Colonic mucosa (tissue), 4 donors: ENCODE measurements around the gene OR6K3. TPM values are rescaled to one million over a fixed set of nuclear protein-coding genes. Genes with fewer than 3 reads are reported as not detected.

Experiments used
- DNase-seq: peaks from one replicate; pipeline ENCODE4 v3.0.0-alpha.2; 2020
- H3K27ac ChIP-seq: fragments of 200-600 bp; one replicate; pipeline ENCODE4 v1.8.0; 2021
- H3K27me3 ChIP-seq: fragments of 200-600 bp; one replicate; pipeline ENCODE4 v1.8.0; 2021
- H3K36me3 ChIP-seq: fragments of 200-600 bp; one replicate; pipeline ENCODE4 v1.8.0; 2021
- H3K4me1 ChIP-seq: fragments of 200-600 bp; one replicate; pipeline ENCODE4 v1.8.0; 2021; ENCODE audit warnings: mild to moderate bottlenecking
- H3K4me3 ChIP-seq: fragments of 200-600 bp; one replicate; pipeline ENCODE4 v1.8.0; 2021
- H3K9ac ChIP-seq, 2 donors: one replicate each; pipeline ENCODE4 v1.7.0; 2013; ENCODE audit warnings: control low read depth in 2 of 2, low read depth in 2 of 2, low read length in 2 of 2
- H3K9me3 ChIP-seq: fragments of 200-600 bp; one replicate; pipeline ENCODE4 v1.8.0; 2021
- intact Hi-C: fragments of 100-400 bp; cut with DNase I; formaldehyde crosslinking; loops from one replicate; pipeline ENCODE4 v1.14.1; 2022
- total RNA-seq, 2 donors: library from RNA; stranded (reverse); fragmentation: NEBNext Ultra II Directional in 1 of 2; extraction: Animal tissue kit (Norgen Biotek cat#: 25700) in 1 of 2; gene quantifications; one replicate each; pipeline ENCODE4 v1.2.1, GENCODE V29; 2021
- TF ChIP-seq, protein P1 (sequence below): fragments of 200-600 bp; IDR thresholded peaks from one replicate; pipeline ENCODE4 v1.8.0; 2022; ENCODE audit warnings: antibody characterized with exemption, mild to moderate bottlenecking
- donor health status: healthy.
- donor health status: DM: no; HTN: no; CAD: no.
- donor health status: DM: no; HTN: no; CAD: no.

The OR6K3 gene
- total RNA-seq, 2 donors from 2014 or later: not detected

DNA sequence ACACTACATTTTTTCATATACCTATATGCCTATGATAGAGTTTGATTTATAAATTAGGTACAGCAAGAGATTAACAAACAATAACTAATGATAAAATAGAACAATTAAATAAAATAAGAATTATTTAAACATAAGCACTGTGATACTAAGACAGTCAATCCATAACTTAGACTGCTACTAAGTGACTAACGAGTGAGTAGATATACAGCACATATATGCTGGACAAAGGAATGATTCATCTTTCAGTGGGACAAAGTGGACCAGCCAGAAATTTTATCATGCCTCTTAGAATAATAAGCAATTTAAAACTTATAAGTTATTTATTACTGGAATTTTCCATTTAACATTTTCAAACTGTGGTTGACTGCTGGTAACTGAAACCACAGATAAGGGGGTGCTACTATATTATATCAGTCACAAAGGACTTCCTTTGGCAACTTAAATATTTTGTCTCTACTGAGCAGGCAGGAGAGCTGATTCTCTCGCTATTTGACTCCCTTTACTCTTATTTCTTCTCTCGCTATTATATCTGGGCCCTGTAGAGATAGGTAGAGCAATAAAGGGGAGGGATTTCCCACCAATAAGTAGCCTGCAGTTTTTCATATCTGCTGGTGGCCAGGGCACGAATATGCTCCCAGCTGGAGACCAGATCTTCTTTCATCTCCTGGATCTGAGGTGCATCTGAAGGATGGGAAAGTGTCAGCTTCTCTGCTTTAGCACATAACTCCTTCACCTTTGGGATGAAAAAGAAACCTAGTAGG lies 44.8 kb downstream of the OR6K3 start:
- Histone ChIP-seq H3K27ac (no peak overlapping the region), H3K9ac (no peak overlapping the region), H3K4me1 (no peaks in the 10 kb centered on the region), H3K27me3 (no peaks in the 10 kb centered on the region), H3K9me3 (no peaks in the 10 kb centered on the region), H3K36me3 (no peaks in the 10 kb centered on the region), H3K4me3 (no peak overlapping the region)
- no peak for DNase-seq
- TF ChIP-seq, protein P1, sequence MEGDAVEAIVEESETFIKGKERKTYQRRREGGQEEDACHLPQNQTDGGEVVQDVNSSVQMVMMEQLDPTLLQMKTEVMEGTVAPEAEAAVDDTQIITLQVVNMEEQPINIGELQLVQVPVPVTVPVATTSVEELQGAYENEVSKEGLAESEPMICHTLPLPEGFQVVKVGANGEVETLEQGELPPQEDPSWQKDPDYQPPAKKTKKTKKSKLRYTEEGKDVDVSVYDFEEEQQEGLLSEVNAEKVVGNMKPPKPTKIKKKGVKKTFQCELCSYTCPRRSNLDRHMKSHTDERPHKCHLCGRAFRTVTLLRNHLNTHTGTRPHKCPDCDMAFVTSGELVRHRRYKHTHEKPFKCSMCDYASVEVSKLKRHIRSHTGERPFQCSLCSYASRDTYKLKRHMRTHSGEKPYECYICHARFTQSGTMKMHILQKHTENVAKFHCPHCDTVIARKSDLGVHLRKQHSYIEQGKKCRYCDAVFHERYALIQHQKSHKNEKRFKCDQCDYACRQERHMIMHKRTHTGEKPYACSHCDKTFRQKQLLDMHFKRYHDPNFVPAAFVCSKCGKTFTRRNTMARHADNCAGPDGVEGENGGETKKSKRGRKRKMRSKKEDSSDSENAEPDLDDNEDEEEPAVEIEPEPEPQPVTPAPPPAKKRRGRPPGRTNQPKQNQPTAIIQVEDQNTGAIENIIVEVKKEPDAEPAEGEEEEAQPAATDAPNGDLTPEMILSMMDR: no peak
- intact Hi-C loops: no loop called here

DNA sequence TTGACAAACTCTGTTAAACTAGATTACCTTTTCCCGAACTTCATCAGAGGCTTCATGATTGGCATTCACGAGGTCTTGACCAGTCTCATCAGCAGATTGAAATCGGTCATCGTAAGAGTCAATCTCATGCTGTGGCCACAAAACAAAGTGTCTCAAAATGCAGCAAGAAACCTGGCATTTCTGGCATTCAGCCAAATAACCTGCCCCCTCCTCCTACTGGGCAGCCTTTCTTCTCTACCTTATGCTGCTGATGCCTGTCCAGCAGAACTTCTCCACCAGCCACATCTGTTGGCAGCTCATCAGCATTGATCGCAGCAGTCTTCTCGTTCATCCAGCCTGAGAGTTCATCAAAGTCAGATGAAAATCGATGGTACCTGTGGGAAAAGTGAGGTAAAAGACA lies 46.2 kb downstream of the OR6K3 start:
- no peak overlapping the region for H3K4me3 ChIP-seq
- no peaks in the 10 kb centered on the region for H3K4me1 ChIP-seq
- H3K27ac ChIP-seq: no peak overlapping the region
- no peaks in the 10 kb centered on the region for H3K36me3 ChIP-seq
- H3K9me3 ChIP-seq: no peaks in the 10 kb centered on the region
- intact Hi-C loops: no loop called here
- H3K27me3 ChIP-seq: no peaks in the 10 kb centered on the region
- H3K9ac ChIP-seq: no peak overlapping the region
- TF ChIP-seq, protein P1: no peak
- no peak for DNase-seq

Other genes with a start within 250 kb of the OR6K3 start
- not detected for gene OR10R2, start 248.5 kb downstream of the OR6K3 start, total RNA-seq
- gene OR6Y1, start 166.3 kb downstream of the OR6K3 start, total RNA-seq: not detected
- not detected for gene OR6P1, start 150.1 kb downstream of the OR6K3 start, total RNA-seq
- gene OR10X1, start 140.8 kb downstream of the OR6K3 start, total RNA-seq: not detected
- gene OR10Z1, start 115.5 kb downstream of the OR6K3 start, total RNA-seq: not detected
- gene SPTA1, start 34.0 kb downstream of the OR6K3 start, total RNA-seq: not detected
- not detected for gene OR6K2, start 20.1 kb downstream of the OR6K3 start, total RNA-seq
- not detected for gene OR6K6, start 34.0 kb upstream of the OR6K3 start, total RNA-seq
- not detected for gene OR6N1, start 51.5 kb upstream of the OR6K3 start, total RNA-seq
- not detected for gene OR6N2, start 60.5 kb upstream of the OR6K3 start, total RNA-seq
- 1 to 10 TPM in 1 of 2 donors, under 1 TPM in 1; 0.37 to 4.1 TPM for gene MNDA, start 110.6 kb upstream of the OR6K3 start, total RNA-seq
- gene PYHIN1, start 210.8 kb upstream of the OR6K3 start, total RNA-seq: under 1 TPM; 0.61 to 0.86 TPM